ENCODE data around the gene IPO7. TPM values are rescaled to one million over a fixed set of nuclear protein-coding genes. Genes with fewer than 3 reads are reported as not detected.
"Not testable (repeated sequence)": the region's sequence is repeated elsewhere in the genome, so short reads cannot be mapped to it uniquely, and the experiment has no call there.

IPO7 gene
- polyA plus RNA-seq (2011; rRNA removed) (66.9 and 80.6 TPM in 2 replicates), polyA minus RNA-seq (2011; rRNA and poly(A)+ RNA removed) (61.3 and 130 TPM in 2 replicates)

DNA sequence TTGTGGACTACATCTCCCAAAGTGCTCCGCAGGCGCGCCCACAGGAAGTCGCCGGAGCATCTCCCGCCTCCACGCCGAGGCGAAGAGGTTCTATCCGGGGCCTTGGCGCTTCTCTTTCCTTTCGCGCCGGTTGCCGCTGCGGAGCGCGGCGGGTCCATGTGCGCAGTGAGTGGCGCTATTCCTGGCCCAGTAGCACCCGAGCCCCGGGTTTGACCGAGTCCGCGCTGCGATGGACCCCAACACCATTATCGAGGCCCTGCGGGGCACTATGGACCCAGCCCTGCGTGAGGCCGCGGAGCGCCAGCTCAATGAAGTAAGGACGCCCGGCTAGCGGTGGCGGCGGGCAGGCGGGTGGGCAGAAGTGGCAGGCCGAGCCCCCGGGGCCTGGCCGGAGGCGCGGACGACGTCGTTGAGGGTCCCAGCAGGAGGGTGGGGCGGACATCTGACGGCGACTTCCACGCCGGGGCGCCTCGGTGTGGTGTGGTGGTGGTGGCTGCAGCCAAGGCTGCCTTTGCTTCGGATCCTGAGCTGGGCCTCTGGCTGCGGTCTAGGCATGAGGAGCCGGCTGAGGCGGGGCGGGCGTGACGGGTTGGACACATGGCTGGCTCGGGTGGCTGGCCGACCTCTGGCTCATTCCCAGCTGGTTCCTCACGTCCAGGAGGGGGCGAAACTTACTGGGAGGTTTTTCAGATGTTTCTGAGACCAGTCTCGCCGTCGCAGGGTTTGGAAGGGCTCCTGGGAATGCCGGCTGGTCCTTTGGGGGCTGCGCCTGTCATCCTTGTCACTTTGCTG, at the start of gene IPO7:
TSS of gene IPO7 (plus strand) at position 118 of the 792 bp plus-strand sequence. CDS start at position 230, 112 bp downstream.
- ChIA-PET POLR2A (interaction anchor here (0.5 to 2.2 kb wide), 9 partner anchors 21 to 189 kb away, joined by 3 to 18 read pairs (median 6); partner anchors contain the start of genes DENND5A, TMEM41B, WEE1 and ZNF143), CTCF (interaction anchor here (0.6 to 2.2 kb wide), 5 partner anchors 14 to 247 kb away, joined by 3 to 8 read pairs (median 4); no protein-coding TSS in a partner anchor)
- DNase-seq (ENCODE audit: low read depth, low spot score): peak; percentile 68
- TF ChIP-seq, protein P1, sequence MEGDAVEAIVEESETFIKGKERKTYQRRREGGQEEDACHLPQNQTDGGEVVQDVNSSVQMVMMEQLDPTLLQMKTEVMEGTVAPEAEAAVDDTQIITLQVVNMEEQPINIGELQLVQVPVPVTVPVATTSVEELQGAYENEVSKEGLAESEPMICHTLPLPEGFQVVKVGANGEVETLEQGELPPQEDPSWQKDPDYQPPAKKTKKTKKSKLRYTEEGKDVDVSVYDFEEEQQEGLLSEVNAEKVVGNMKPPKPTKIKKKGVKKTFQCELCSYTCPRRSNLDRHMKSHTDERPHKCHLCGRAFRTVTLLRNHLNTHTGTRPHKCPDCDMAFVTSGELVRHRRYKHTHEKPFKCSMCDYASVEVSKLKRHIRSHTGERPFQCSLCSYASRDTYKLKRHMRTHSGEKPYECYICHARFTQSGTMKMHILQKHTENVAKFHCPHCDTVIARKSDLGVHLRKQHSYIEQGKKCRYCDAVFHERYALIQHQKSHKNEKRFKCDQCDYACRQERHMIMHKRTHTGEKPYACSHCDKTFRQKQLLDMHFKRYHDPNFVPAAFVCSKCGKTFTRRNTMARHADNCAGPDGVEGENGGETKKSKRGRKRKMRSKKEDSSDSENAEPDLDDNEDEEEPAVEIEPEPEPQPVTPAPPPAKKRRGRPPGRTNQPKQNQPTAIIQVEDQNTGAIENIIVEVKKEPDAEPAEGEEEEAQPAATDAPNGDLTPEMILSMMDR (IDR thresholded peaks at IDR 0.05; ENCODE audit: low read depth, low read length): peak; percentile 49
- no peaks in the 10 kb centered on the region; the same call in 1 of the 2 replicates for H3K9me3 ChIP-seq (ENCODE audit: control insufficient read depth, insufficient read depth, low read length)
- peak within 1 kb of the TSS; percentile 93 for H3K4me3 ChIP-seq (ENCODE audit: low read depth, low read length)
- H3K27me3 ChIP-seq (ENCODE audit: control insufficient read depth, insufficient read depth, low read length): no peaks in the 10 kb centered on the region
- H3K27ac ChIP-seq (ENCODE audit: low read depth, low read length): peak within 1 kb of the TSS; percentile 89

DNA sequence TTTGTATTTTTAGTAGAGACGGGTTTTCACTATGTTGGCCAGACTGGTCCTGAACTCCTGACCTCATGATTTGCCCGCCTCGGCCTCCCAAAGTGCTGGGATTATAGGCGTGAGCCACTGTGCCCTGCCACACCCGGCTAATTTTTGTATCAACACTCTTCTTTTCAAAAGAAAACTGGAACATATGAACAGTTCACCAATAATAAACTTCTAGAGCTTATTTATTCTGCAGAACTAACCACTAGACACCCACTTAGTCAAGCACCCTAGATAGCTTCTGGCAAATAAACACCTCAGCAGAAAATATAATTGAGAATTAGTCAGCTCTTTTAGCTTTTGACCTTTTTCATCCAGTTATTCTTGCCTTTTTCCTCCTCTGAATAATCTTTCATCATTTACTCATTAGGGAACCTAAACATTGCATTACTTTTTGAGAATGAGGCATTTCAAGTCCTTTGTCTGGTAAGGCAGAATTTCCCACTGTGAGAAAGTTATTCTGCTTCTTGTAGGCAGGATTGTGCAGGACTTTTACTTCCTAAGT, 42.7 kb upstream of the IPO7 start:
- TF ChIP-seq, protein P1 (IDR thresholded peaks at IDR 0.05; ENCODE audit: low read depth, low read length): no peak
- H3K9me3 ChIP-seq (ENCODE audit: control insufficient read depth, insufficient read depth, low read length): no peaks in the 10 kb centered on the region
- H3K27me3 ChIP-seq (ENCODE audit: control insufficient read depth, insufficient read depth, low read length): no peaks in the 10 kb centered on the region
- ChIA-PET POLR2A (no interaction called here), CTCF (no interaction called here)
- no peak overlapping the region for H3K4me3 ChIP-seq (ENCODE audit: low read depth, low read length)
- no peak overlapping the region for H3K27ac ChIP-seq (ENCODE audit: low read depth, low read length)
- no peak for DNase-seq (ENCODE audit: low read depth, low spot score)

DNA sequence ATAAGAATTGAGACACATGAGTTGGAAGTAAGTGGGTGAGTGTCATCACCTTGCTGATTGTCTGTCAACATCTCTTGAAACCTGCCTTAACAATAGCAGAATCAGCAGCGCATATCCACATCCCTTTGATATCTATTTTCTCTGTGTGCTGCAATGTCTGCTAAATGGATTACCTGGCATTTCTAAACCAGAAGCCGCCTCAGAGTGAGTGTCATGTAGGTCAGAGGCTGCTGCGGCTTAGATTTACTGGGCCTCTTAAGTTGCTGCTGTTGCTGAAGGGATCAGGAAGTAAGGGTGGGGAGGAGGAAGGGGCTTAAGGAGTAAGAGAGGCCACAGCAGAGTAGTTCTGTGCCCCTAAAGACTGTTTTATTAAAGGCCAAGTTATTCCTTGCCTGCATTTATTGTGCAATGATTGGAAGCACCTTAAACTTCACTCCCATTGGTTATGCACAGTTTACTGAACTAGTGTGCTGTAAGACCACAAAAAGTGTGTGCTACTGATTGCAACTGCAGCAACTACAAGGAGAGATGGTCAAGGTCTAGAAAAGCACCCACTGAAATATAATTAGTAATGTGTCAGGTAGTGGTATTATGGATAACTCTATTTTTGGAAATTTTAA, 40.3 kb upstream of the IPO7 start:
- Histone ChIP-seq H3K27ac (ENCODE audit: low read depth, low read length) (no peak overlapping the region), H3K27me3 (ENCODE audit: control insufficient read depth, insufficient read depth, low read length) (peaks cover 2% of the 10 kb centered on the region), H3K4me3 (ENCODE audit: low read depth, low read length) (no peak overlapping the region), H3K9me3 (ENCODE audit: control insufficient read depth, insufficient read depth, low read length) (no peaks in the 10 kb centered on the region)
- ChIA-PET POLR2A (no interaction called here), CTCF (no interaction called here)
- DNase-seq (ENCODE audit: low read depth, low spot score): no peak
- TF ChIP-seq, protein P1 (IDR thresholded peaks at IDR 0.05; ENCODE audit: low read depth, low read length): no peak

DNA sequence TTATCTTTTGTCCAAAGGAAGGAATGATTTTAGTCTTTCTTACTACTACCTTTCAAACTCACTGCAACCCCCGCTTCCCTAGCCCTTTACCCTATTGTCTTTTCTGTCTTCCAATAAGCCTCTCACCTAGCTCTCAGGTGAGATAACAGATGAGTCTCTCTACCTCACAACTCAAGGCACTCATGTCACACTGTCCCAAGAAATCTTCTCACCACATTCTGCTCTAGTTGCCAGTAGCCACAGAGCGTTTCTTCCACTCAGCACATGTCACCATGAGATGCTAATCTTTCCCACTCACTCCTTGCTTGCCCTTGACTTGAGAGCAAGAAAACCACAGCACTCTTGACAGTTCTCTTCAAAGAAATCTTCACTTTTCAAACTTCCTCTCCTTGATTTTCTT, 37.4 kb upstream of the IPO7 start:
- POLR2A ChIA-PET: interaction anchor here (0.6 kb wide), 1 partner anchor 25 kb away, joined by 6 read pairs; no protein-coding TSS in a partner anchor
- no peaks in the 10 kb centered on the region for H3K9me3 ChIP-seq (ENCODE audit: control insufficient read depth, insufficient read depth, low read length)
- CTCF ChIA-PET: interaction anchor here (0.7 to 1.1 kb wide), 3 partner anchors 58 to 161 kb away, joined by 3 read pairs; no protein-coding TSS in a partner anchor
- no peak overlapping the region for H3K27ac ChIP-seq (ENCODE audit: low read depth, low read length)
- no peak overlapping the region for H3K4me3 ChIP-seq (ENCODE audit: low read depth, low read length)
- TF ChIP-seq, protein P1 (IDR thresholded peaks at IDR 0.05; ENCODE audit: low read depth, low read length): no peak
- no peak for DNase-seq (ENCODE audit: low read depth, low spot score)
- peaks cover 3% of the 10 kb centered on the region for H3K27me3 ChIP-seq (ENCODE audit: control insufficient read depth, insufficient read depth, low read length)

DNA sequence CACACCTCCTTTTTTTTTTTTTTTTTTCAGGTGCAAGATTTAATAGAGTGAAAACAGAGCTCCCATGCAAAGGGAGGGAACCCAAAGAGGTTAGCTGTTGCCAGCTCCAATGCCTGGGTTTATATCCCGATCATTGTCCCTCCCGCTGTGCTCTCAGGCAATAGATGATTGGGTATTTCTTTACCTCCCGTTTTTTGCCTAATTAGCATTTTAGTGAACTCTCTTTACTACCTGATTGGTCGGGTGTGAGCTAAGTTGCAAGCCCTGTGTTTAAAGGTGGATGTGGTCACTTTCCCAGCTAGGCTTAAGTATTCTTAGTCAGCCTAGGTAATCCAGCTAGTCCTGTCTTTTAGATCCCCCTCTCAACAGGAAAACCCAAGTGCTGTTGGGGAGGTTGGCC, 36.7 kb upstream of the IPO7 start:
- H3K27ac ChIP-seq (ENCODE audit: low read depth, low read length); DNase-seq (ENCODE audit: low read depth, low spot score); POLR2A ChIA-PET; H3K4me3 ChIP-seq (ENCODE audit: low read depth, low read length); H3K9me3 ChIP-seq (ENCODE audit: control insufficient read depth, insufficient read depth, low read length); H3K27me3 ChIP-seq (ENCODE audit: control insufficient read depth, insufficient read depth, low read length): not testable (repeated sequence)
- CTCF ChIA-PET: interaction anchor here (0.7 kb wide), 1 partner anchor 57 kb away, joined by 3 read pairs; no protein-coding TSS in a partner anchor
